Activated T-helper 17 cell treated with anti-CD3 and anti-CD28 coated beads, Interleukin-2, amount 50 U/mL, for 72 hours (primary cell): ENCODE data around the gene OTOA. TPM values are rescaled to one million over a fixed set of nuclear protein-coding genes. Genes with fewer than 3 reads are reported as not detected.
"Not testable (repeated sequence)": the region's sequence is repeated elsewhere in the genome, so short reads cannot be mapped to it uniquely, and the experiment has no call there.

Experiments used
- ATAC-seq: fragments of 150-1000 bp; cut with Tn5 transposase; replicated peaks from 2 replicates; pipeline ENCODE4 v1.10.0; 2021; ENCODE audit warnings: mild to moderate bottlenecking, moderate library complexity
- H3K27ac Mint-ChIP-seq: one replicate; pipeline ENCODE4 v1.8.0; 2022; ENCODE audit warnings: mixed read lengths
- H3K27me3 Mint-ChIP-seq: one replicate; pipeline ENCODE4 v1.8.0; 2022; ENCODE audit warnings: mixed read lengths
- H3K36me3 Mint-ChIP-seq: one replicate; pipeline ENCODE4 v1.8.0; 2022; ENCODE audit warnings: low read depth, mild to moderate bottlenecking, mixed read lengths
- H3K4me1 Mint-ChIP-seq: one replicate; pipeline ENCODE4 v1.8.0; 2022; ENCODE audit warnings: mixed read lengths
- H3K4me3 Mint-ChIP-seq: one replicate; pipeline ENCODE4 v1.8.0; 2022; ENCODE audit warnings: mild to moderate bottlenecking, mixed read lengths
- H3K9me3 Mint-ChIP-seq: one replicate; pipeline ENCODE4 v1.8.0; 2022; ENCODE audit warnings: mixed read lengths
- total RNA-seq, 2 donors: library from RNA; stranded (reverse); gene quantifications; one replicate each; pipeline ENCODE4 v1.2.3, GENCODE V29; 2022

The OTOA gene
- total RNA-seq, 2 donors from 2014 or later: 0.16 to 0.28 TPM

- ATAC-seq, H3K4me3 Mint-ChIP-seq, H3K9me3 Mint-ChIP-seq, H3K27me3 Mint-ChIP-seq: not testable (repeated sequence)
- peak overlapping the region; percentile 8 for H3K27ac Mint-ChIP-seq
- H3K4me1 Mint-ChIP-seq: peaks cover 22% of the 10 kb centered on the region
- H3K36me3 Mint-ChIP-seq: peaks cover 54% of the 10 kb centered on the region
Measured at GRCh38 chr16:21631951-21632575, 31.7 kb upstream of the OTOA start.

- Mint-ChIP-seq H3K27me3 (no peaks in the 10 kb centered on the region), H3K27ac (no peak overlapping the region)
Measured at GRCh38 chr16:21634216-21634615, 29.6 kb upstream of the OTOA start.

GRCh38 chr16:21635694-21636093 lies 28.1 kb upstream of the OTOA start:
- H3K4me3 Mint-ChIP-seq, H3K27ac Mint-ChIP-seq, ATAC-seq, H3K27me3 Mint-ChIP-seq, H3K9me3 Mint-ChIP-seq: not testable (repeated sequence)
- H3K36me3 Mint-ChIP-seq: peaks cover 26% of the 10 kb centered on the region
- H3K4me1 Mint-ChIP-seq: peaks cover 29% of the 10 kb centered on the region

More at GRCh38 chr16:21634216-21634615, 29.6 kb upstream of the OTOA start:
- peaks cover 33% of the 10 kb centered on the region for H3K36me3 Mint-ChIP-seq
- H3K9me3 Mint-ChIP-seq: no peaks in the 10 kb centered on the region
- ATAC-seq: no peak
- no peak overlapping the region for H3K4me3 Mint-ChIP-seq
- H3K4me1 Mint-ChIP-seq: peaks cover 29% of the 10 kb centered on the region

GRCh38 chr16:21637032-21637968 lies 26.5 kb upstream of the OTOA start:
- ATAC-seq: no peak
- Mint-ChIP-seq H3K9me3 (no peaks in the 10 kb centered on the region), H3K4me3 (no peak overlapping the region), H3K27ac (no peak overlapping the region), H3K4me1 (peaks cover 21% of the 10 kb centered on the region), H3K27me3 (no peaks in the 10 kb centered on the region), H3K36me3 (peaks cover 19% of the 10 kb centered on the region)

GRCh38 chr16:21638573-21638975 lies 25.2 kb upstream of the OTOA start:
- peak overlapping the region; percentile 27 for H3K4me3 Mint-ChIP-seq
- no peaks in the 10 kb centered on the region for H3K27me3 Mint-ChIP-seq
- H3K9me3 Mint-ChIP-seq: no peaks in the 10 kb centered on the region
- ATAC-seq: peak; percentile 95
- peaks cover 19% of the 10 kb centered on the region for H3K36me3 Mint-ChIP-seq
- H3K27ac Mint-ChIP-seq: peak overlapping the region; percentile 22
- peaks cover 20% of the 10 kb centered on the region for H3K4me1 Mint-ChIP-seq

- ATAC-seq: no peak
- Mint-ChIP-seq H3K9me3 (no peaks in the 10 kb centered on the region), H3K27ac (no peak overlapping the region)
Measured at GRCh38 chr16:21639493-21639892, 24.3 kb upstream of the OTOA start.

GRCh38 chr16:21641916-21642315 lies 21.9 kb upstream of the OTOA start:
- Mint-ChIP-seq H3K27me3 (no peaks in the 10 kb centered on the region), H3K9me3 (no peaks in the 10 kb centered on the region), H3K27ac (no peak overlapping the region), H3K36me3 (no peaks in the 10 kb centered on the region), H3K4me3 (no peak overlapping the region), H3K4me1 (peaks cover 14% of the 10 kb centered on the region)
- ATAC-seq: no peak

More at GRCh38 chr16:21639493-21639892, 24.3 kb upstream of the OTOA start:
- H3K4me1 Mint-ChIP-seq: peaks cover 20% of the 10 kb centered on the region
- H3K4me3 Mint-ChIP-seq: no peak overlapping the region
- H3K36me3 Mint-ChIP-seq: peaks cover 19% of the 10 kb centered on the region
- H3K27me3 Mint-ChIP-seq: no peaks in the 10 kb centered on the region

GRCh38 chr16:21642861-21643260 lies 20.9 kb upstream of the OTOA start:
- Mint-ChIP-seq H3K27ac (no peak overlapping the region), H3K4me3 (no peak overlapping the region), H3K4me1 (peaks cover 21% of the 10 kb centered on the region), H3K9me3 (no peaks in the 10 kb centered on the region), H3K27me3 (no peaks in the 10 kb centered on the region), H3K36me3 (no peaks in the 10 kb centered on the region)
- ATAC-seq: no peak

- H3K4me1 Mint-ChIP-seq: peaks cover 21% of the 10 kb centered on the region
- ATAC-seq: no peak
- H3K4me3 Mint-ChIP-seq: peak overlapping the region; percentile 65
- H3K27me3 Mint-ChIP-seq: no peaks in the 10 kb centered on the region
- H3K36me3 Mint-ChIP-seq: no peaks in the 10 kb centered on the region
- no peaks in the 10 kb centered on the region for H3K9me3 Mint-ChIP-seq
- H3K27ac Mint-ChIP-seq: no peak overlapping the region
Measured at GRCh38 chr16:21643785-21644184, 20.0 kb upstream of the OTOA start.

GRCh38 chr16:21644674-21645073 lies 19.1 kb upstream of the OTOA start:
- no peaks in the 10 kb centered on the region for H3K27me3 Mint-ChIP-seq
- H3K4me1 Mint-ChIP-seq: peaks cover 20% of the 10 kb centered on the region
- H3K27ac Mint-ChIP-seq: peak overlapping the region; percentile 83
- H3K4me3 Mint-ChIP-seq: peak overlapping the region; percentile 65
- no peaks in the 10 kb centered on the region for H3K36me3 Mint-ChIP-seq
- no peak for ATAC-seq
- no peaks in the 10 kb centered on the region for H3K9me3 Mint-ChIP-seq

- no peaks in the 10 kb centered on the region for H3K36me3 Mint-ChIP-seq
- no peaks in the 10 kb centered on the region for H3K27me3 Mint-ChIP-seq
- H3K4me1 Mint-ChIP-seq: peaks cover 20% of the 10 kb centered on the region
- H3K9me3 Mint-ChIP-seq: no peaks in the 10 kb centered on the region
- ATAC-seq: peak; percentile 43
- H3K27ac Mint-ChIP-seq: peak overlapping the region; percentile 83
- peak overlapping the region; percentile 65 for H3K4me3 Mint-ChIP-seq
Measured at GRCh38 chr16:21645261-21645721, 18.5 kb upstream of the OTOA start.

GRCh38 chr16:21646091-21646490 lies 17.7 kb upstream of the OTOA start:
- Mint-ChIP-seq H3K36me3 (no peaks in the 10 kb centered on the region), H3K4me3 (peak overlapping the region; percentile 65), H3K27ac (peak overlapping the region; percentile 83), H3K27me3 (no peaks in the 10 kb centered on the region), H3K9me3 (no peaks in the 10 kb centered on the region), H3K4me1 (peaks cover 20% of the 10 kb centered on the region)
- ATAC-seq: no peak

GRCh38 chr16:21646721-21647561 lies 16.8 kb upstream of the OTOA start:
- no peaks in the 10 kb centered on the region for H3K36me3 Mint-ChIP-seq
- H3K27ac Mint-ChIP-seq: peak overlapping the region; percentile 60
- no peaks in the 10 kb centered on the region for H3K9me3 Mint-ChIP-seq
- ATAC-seq: peak; percentile 97
- H3K4me3 Mint-ChIP-seq: peak overlapping the region; percentile 65
- no peaks in the 10 kb centered on the region for H3K27me3 Mint-ChIP-seq
- peaks cover 20% of the 10 kb centered on the region for H3K4me1 Mint-ChIP-seq

- H3K4me1 Mint-ChIP-seq: peaks cover 20% of the 10 kb centered on the region
- H3K4me3 Mint-ChIP-seq: peak overlapping the region; percentile 65
- H3K27me3 Mint-ChIP-seq: no peaks in the 10 kb centered on the region
- H3K36me3 Mint-ChIP-seq: peaks cover 4% of the 10 kb centered on the region
- ATAC-seq: no peak
- H3K9me3 Mint-ChIP-seq: no peaks in the 10 kb centered on the region
- H3K27ac Mint-ChIP-seq: peak overlapping the region; percentile 41
Measured at GRCh38 chr16:21647562-21648164, 16.1 kb upstream of the OTOA start.
